Activated naive CD4-positive, alpha-beta T cell treated with anti-CD3 and anti-CD28 coated beads, Interleukin-2, amount 10 ng/mL, durations not matched to agents 7 days and 5 days (primary cell): ENCODE measurements around the gene BCR.

Experiments
- CTCF ChIA-PET: fragments of 350-600 bp; sonication (Branson Sonifier 250); formaldehyde crosslinking; loops from one replicate; lab custom pipeline; 2021; ENCODE audit warnings: antibody characterized with exemption; lab: Charles Lee
- DNase-seq: peaks from one replicate; pipeline ENCODE4 v3.0.0-alpha.2; 2020
- H3K27ac Mint-ChIP-seq: one replicate; pipeline ENCODE4 v1.8.0; 2021; ENCODE audit warnings: mild to moderate bottlenecking, moderate library complexity, mixed read lengths
- H3K27me3 Mint-ChIP-seq: one replicate; pipeline ENCODE4 v1.8.0; 2021; ENCODE audit warnings: mild to moderate bottlenecking, mixed read lengths
- H3K36me3 Mint-ChIP-seq: one replicate; pipeline ENCODE4 v1.8.0; 2021; ENCODE audit warnings: mixed read lengths
- H3K4me1 Mint-ChIP-seq: one replicate; pipeline ENCODE4 v1.8.0; 2021; ENCODE audit warnings: mixed read lengths
- H3K4me3 Mint-ChIP-seq: one replicate; pipeline ENCODE4 v1.8.0; 2021; ENCODE audit warnings: mild to moderate bottlenecking, moderate library complexity, mixed read lengths
- H3K9me3 Mint-ChIP-seq: one replicate; pipeline ENCODE4 v1.8.0; 2021; ENCODE audit warnings: mixed read lengths

The BCR gene

GRCh38 chr22:23274891-23275694 lies 94.8 kb downstream of the BCR start:
- no peak overlapping the region for H3K27ac Mint-ChIP-seq
- CTCF ChIA-PET = interaction anchor here (0.6 kb wide), 1 partner anchor 438 kb away, joined by 3 read pairs; no protein-coding TSS in a partner anchor
- H3K4me1 Mint-ChIP-seq = peaks cover 10% of the 10 kb centered on the region
- H3K4me3 Mint-ChIP-seq = no peak overlapping the region
- H3K36me3 Mint-ChIP-seq = peaks cover 12% of the 10 kb centered on the region
- H3K27me3 Mint-ChIP-seq = no peaks in the 10 kb centered on the region
- H3K9me3 Mint-ChIP-seq = no peaks in the 10 kb centered on the region
- DNase-seq = no peak

GRCh38 chr22:23275751-23276150 lies 95.4 kb downstream of the BCR start:
- no peak for DNase-seq
- Mint-ChIP-seq H3K9me3 (no peaks in the 10 kb centered on the region), H3K36me3 (peaks cover 14% of the 10 kb centered on the region), H3K4me3 (no peak overlapping the region), H3K4me1 (peaks cover 15% of the 10 kb centered on the region), H3K27me3 (no peaks in the 10 kb centered on the region), H3K27ac (no peak overlapping the region)
- CTCF ChIA-PET = interaction anchor here (0.6 kb wide), 1 partner anchor 438 kb away, joined by 3 read pairs; no protein-coding TSS in a partner anchor

DNA sequence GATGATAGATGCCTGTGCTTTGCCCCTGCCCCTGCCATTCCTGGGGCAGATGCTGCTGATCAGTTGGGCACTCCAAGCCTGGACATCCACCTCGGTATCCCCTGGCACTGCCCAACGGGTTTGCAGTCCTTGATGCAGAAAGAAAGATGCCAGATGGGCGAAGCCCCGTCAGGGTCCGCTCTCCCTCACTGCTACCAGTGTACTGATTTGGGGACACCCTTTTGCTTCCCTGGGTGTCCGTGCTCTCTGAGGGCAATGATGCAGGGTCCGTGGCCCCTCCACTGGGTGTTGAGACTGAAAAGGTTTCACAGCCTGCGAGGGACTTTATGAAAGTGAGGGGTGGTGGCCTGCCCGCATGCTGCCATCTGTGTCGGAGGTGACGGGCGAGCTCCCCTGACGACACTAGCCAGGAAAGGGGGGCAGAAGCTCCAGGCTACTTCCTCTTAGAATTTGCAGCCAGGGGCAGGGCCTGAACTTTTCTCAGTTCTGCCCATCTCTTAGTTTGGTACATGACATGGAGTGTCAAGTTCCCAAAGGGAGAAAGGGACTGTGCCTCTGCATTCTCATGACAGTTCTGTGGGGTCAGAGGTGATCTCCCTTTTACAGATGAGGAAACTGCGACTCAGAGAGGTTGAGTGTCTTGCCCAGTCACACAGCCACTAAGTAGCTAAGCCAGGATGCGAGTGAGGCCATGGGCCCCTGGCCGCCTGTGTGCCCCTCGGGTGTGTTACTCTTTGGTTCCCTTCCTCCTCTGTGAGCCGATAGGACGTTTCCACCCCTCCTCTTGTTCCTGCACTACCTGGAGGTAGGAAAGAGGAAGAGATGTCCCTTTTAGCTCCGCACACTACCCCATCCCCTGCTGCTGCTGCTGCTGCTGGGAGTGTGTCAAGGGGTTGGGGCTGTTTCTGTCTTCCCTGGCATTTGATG lies 96.6 kb downstream of the BCR start:
- no peak for DNase-seq
- peaks cover 23% of the 10 kb centered on the region for H3K4me1 Mint-ChIP-seq
- no peaks in the 10 kb centered on the region for H3K9me3 Mint-ChIP-seq
- CTCF ChIA-PET = interaction anchor here (1.4 to 10.7 kb wide), 2 partner anchors 99 to 320 kb away, joined by 4 to 247 read pairs; partner anchors contain the start of gene BCR
- H3K27me3 Mint-ChIP-seq = no peaks in the 10 kb centered on the region
- peaks cover 15% of the 10 kb centered on the region for H3K36me3 Mint-ChIP-seq
- H3K4me3 Mint-ChIP-seq = no peak overlapping the region
- H3K27ac Mint-ChIP-seq = no peak overlapping the region

DNA sequence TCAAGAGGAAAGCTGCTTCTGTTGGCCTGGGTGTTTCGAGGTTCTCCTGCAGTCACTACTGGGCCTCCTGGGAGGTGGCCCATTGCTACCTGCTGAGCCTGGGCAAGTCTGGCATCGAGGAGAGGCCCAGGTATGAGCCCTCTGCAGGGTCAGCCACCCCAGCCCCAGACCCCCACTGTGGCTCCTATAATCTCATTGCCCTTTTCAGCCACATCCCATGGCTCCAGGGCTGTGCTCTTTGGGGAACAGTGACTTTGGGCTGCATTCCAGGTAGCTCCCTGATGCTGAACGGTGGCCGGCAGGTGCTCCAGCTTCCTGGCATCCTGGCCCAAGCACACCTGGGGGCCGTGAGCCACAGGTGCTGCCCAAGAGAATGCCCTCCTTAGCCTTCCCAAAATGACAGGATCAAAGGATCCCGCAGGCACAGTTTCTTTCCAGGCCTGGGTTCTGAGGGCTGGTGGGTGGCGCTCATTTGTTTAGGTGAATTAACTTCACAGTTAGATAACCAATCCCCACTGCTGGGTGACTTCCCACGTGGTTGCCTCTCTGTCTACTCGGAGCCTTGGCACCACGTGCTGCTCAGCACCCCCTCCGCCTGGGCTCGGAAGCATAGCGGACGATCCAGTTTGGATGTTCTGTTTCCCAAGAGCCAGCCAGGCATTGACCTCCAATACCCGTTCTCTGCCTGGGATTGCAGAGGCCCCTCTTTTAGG lies 97.4 kb downstream of the BCR start:
- CTCF ChIA-PET = interaction anchor here (1.3 to 10.7 kb wide), 3 partner anchors 15 to 321 kb away, joined by 4 to 247 read pairs (median 4); partner anchors contain the start of gene BCR
- H3K36me3 Mint-ChIP-seq = peaks cover 17% of the 10 kb centered on the region
- H3K9me3 Mint-ChIP-seq = no peaks in the 10 kb centered on the region
- DNase-seq = no peak
- peaks cover 23% of the 10 kb centered on the region for H3K4me1 Mint-ChIP-seq
- H3K27ac Mint-ChIP-seq = no peak overlapping the region
- no peak overlapping the region for H3K4me3 Mint-ChIP-seq
- no peaks in the 10 kb centered on the region for H3K27me3 Mint-ChIP-seq

GRCh38 chr22:23278883-23279675 lies 98.8 kb downstream of the BCR start:
- CTCF ChIA-PET = interaction anchor here (0.8 to 10.7 kb wide), 4 partner anchors 14 to 101 kb away, joined by 3 to 247 read pairs (median 4); partner anchors contain the start of gene BCR
- DNase-seq = no peak
- Mint-ChIP-seq H3K27me3 (no peaks in the 10 kb centered on the region), H3K4me1 (peaks cover 23% of the 10 kb centered on the region), H3K36me3 (peaks cover 11% of the 10 kb centered on the region), H3K9me3 (no peaks in the 10 kb centered on the region), H3K4me3 (no peak overlapping the region), H3K27ac (peak overlapping the region; percentile 70)

- no peak overlapping the region for H3K4me3 Mint-ChIP-seq
- no peak overlapping the region for H3K27ac Mint-ChIP-seq
- DNase-seq = no peak
- H3K36me3 Mint-ChIP-seq = peaks cover 12% of the 10 kb centered on the region
- peaks cover 23% of the 10 kb centered on the region for H3K4me1 Mint-ChIP-seq
- no peaks in the 10 kb centered on the region for H3K9me3 Mint-ChIP-seq
- CTCF ChIA-PET = interaction anchor here (1.1 to 10.7 kb wide), 2 partner anchors 37 to 102 kb away, joined by 5 to 247 read pairs; partner anchors contain the start of gene BCR
- no peaks in the 10 kb centered on the region for H3K27me3 Mint-ChIP-seq
Observed at GRCh38 chr22:23279781-23280180, 99.5 kb downstream of the BCR start.

GRCh38 chr22:23280356-23281052 lies 100.2 kb downstream of the BCR start:
- H3K27ac Mint-ChIP-seq = peak overlapping the region; percentile 55
- H3K36me3 Mint-ChIP-seq = peaks cover 16% of the 10 kb centered on the region
- no peak for DNase-seq
- CTCF ChIA-PET = interaction anchor here (10.7 kb wide), 1 partner anchor 103 kb away, joined by 247 read pairs; the partner anchor contains the start of gene BCR
- no peaks in the 10 kb centered on the region for H3K9me3 Mint-ChIP-seq
- H3K27me3 Mint-ChIP-seq = no peaks in the 10 kb centered on the region
- peaks cover 23% of the 10 kb centered on the region for H3K4me1 Mint-ChIP-seq
- no peak overlapping the region for H3K4me3 Mint-ChIP-seq

DNA sequence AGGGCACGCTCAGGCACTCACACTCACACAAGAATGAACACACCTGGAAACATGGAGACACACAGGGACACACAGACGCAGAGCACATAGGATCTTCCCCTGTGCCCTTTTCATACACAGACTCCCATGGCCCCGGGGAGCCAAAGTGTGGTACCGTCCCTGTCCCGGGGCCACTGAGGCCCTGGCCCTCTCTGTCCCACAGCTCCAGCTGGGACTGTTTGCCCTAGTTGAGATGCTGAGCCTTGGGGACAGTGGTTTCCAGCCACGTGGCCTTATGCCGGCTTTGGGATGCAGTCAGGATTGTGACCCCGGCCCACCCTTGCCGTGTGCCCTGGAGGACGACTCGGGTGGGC lies 100.7 kb downstream of the BCR start:
- CTCF ChIA-PET = interaction anchor here (1.6 to 10.7 kb wide), 3 partner anchors 12 to 153 kb away, joined by 6 to 247 read pairs (median 10); partner anchors contain the start of gene BCR
- peaks cover 23% of the 10 kb centered on the region for H3K4me1 Mint-ChIP-seq
- H3K27me3 Mint-ChIP-seq = no peaks in the 10 kb centered on the region
- peaks cover 15% of the 10 kb centered on the region for H3K36me3 Mint-ChIP-seq
- no peak overlapping the region for H3K4me3 Mint-ChIP-seq
- peak overlapping the region; percentile 55 for H3K27ac Mint-ChIP-seq
- no peak for DNase-seq
- H3K9me3 Mint-ChIP-seq = no peaks in the 10 kb centered on the region

DNA sequence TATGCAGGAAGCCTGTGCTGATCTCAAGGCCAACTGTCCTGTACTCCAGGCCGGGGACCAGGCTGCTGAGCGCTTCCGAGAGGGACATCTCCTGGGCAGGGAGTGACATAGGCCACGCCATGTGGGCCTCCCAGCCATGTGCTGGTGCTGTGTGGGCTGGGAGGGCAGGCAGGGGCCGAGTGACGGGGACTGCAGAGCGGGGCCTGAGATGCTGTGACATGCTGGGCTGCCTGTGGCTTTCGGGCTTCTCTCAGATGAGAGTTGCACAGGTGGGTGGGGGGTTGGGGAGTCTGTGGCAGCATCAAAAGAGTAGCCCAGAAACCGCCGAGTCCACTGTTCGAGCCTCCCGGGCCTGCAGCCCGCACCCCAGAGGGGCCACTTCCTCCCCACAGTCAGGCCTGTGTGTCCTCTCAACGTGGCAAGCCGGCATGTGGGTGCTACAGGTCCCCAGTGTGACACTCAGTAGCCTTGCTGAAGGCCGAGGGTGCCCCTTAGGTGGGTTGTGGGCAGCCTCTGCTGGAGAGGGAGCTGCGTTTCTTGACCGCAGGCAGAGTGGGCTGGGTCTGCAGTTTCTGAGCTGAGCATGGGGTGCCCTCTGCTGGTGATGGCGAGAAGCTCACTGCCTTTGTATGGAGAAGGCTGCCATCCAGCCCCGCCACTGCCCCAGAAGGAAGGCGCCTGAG lies 101.2 kb downstream of the BCR start:
- H3K27ac Mint-ChIP-seq = no peak overlapping the region
- H3K4me1 Mint-ChIP-seq = peaks cover 23% of the 10 kb centered on the region
- peaks cover 15% of the 10 kb centered on the region for H3K36me3 Mint-ChIP-seq
- DNase-seq = peak; percentile 89
- no peaks in the 10 kb centered on the region for H3K9me3 Mint-ChIP-seq
- no peaks in the 10 kb centered on the region for H3K27me3 Mint-ChIP-seq
- H3K4me3 Mint-ChIP-seq = no peak overlapping the region
- CTCF ChIA-PET = interaction anchor here (0.7 to 10.7 kb wide), 19 partner anchors 9 to 325 kb away, joined by 3 to 247 read pairs (median 5); partner anchors contain the start of gene BCR

DNA sequence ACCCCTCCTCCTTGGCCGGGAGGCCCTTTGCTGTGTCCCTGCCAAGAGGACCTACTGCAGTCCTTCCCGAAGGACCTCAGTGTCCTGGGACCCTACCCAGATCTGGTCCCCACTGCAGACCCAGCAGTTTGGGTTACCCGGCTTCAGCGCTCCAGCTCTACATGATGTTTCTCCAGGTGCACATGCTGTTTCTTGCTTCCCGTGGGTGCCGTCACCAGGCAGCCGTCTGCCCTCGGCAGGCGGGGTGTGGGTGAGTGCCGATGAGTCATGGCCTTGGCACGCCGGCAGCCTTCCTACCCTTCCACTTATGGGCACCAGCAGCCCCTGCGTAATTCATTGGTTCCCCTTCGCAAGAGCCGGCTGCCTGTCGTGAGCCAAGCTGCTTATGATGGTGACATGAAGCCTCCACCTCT lies 101.8 kb downstream of the BCR start:
- CTCF ChIA-PET = interaction anchor here (0.7 to 10.7 kb wide), 19 partner anchors 8 to 325 kb away, joined by 3 to 247 read pairs (median 5); partner anchors contain the start of gene BCR
- no peaks in the 10 kb centered on the region for H3K9me3 Mint-ChIP-seq
- H3K27ac Mint-ChIP-seq = no peak overlapping the region
- peaks cover 19% of the 10 kb centered on the region for H3K36me3 Mint-ChIP-seq
- H3K27me3 Mint-ChIP-seq = no peaks in the 10 kb centered on the region
- H3K4me1 Mint-ChIP-seq = peaks cover 23% of the 10 kb centered on the region
- DNase-seq = no peak
- no peak overlapping the region for H3K4me3 Mint-ChIP-seq

DNA sequence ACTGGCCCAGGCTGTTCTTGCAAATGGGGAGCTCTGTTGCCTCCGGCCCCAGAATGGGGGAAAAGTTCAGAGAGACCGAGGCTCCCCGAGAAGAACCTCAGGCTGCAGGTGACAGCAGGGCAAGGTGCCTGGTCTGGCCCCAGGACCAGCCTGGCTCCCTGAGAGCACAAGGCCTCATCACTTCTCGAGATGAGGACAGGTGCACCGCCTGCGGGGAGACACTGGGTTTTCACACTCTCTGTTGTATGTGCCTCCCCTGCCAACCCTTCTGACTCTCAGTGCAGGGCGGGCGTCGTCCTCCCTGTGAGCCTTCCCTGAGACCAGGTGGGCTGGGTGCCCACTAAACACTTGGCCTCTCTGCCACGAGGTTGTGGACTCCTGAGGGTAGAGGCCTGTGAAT lies 102.2 kb downstream of the BCR start:
- no peak for DNase-seq
- peaks cover 23% of the 10 kb centered on the region for H3K4me1 Mint-ChIP-seq

DNA sequence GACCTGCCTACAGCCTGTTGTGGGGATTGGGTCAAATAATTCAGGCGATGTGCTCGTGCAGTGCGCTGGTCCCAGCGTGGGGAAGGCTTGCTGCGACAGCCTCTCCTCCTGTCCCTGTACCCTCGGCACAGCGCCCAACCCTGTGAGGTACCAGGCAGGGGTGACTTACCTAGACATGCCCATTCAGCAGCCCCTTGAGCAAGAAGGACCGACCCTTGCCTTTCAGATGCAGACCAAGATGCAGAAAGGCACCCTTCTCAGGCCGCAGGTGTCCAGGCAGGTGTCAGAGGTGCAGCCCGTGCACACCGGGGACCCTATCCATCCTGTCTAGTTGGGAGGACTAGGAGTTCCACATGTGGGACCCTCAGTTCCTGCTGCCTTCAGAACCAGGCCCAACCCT lies 102.7 kb downstream of the BCR start:
- H3K27me3 Mint-ChIP-seq = no peaks in the 10 kb centered on the region
- no peak overlapping the region for H3K27ac Mint-ChIP-seq
- no peaks in the 10 kb centered on the region for H3K9me3 Mint-ChIP-seq
- H3K4me1 Mint-ChIP-seq = peaks cover 23% of the 10 kb centered on the region
- DNase-seq = no peak
- CTCF ChIA-PET = interaction anchor here (1.1 to 10.7 kb wide), 4 partner anchors 8 to 324 kb away, joined by 3 to 247 read pairs (median 8); partner anchors contain the start of gene BCR
- H3K4me3 Mint-ChIP-seq = no peak overlapping the region
- peaks cover 19% of the 10 kb centered on the region for H3K36me3 Mint-ChIP-seq

More for the DNA sequence above, 102.2 kb downstream of the BCR start:
- H3K36me3 Mint-ChIP-seq = peaks cover 19% of the 10 kb centered on the region
- H3K4me3 Mint-ChIP-seq = no peak overlapping the region
- CTCF ChIA-PET = interaction anchor here (0.7 to 10.7 kb wide), 14 partner anchors 8 to 323 kb away, joined by 3 to 247 read pairs (median 6); partner anchors contain the start of gene BCR
- H3K9me3 Mint-ChIP-seq = no peaks in the 10 kb centered on the region
- H3K27ac Mint-ChIP-seq = no peak overlapping the region
- H3K27me3 Mint-ChIP-seq = no peaks in the 10 kb centered on the region
